HepG2 (cell line): ENCODE results near the gene TNNT3. TPM values are rescaled to one million over a fixed set of nuclear protein-coding genes. Genes with fewer than 3 reads are reported as not detected.

Experiments
- ATAC-seq: fragments of 200-7000 bp; cut with Tn5 transposase; 3 replicates; pipeline ENCODE4 v1.9.1; 2020; ENCODE audit warnings: mild to moderate bottlenecking, moderate library complexity
- BruUV-seq: library from RNA; stranded (reverse); fragments of 400-500 nt; replicated peaks from 2 replicates; lab custom pipeline; 2021; lab: Mats Ljungman, UMichigan
- CTCF ChIA-PET: fragments of 300-600 bp; formaldehyde crosslinking; extraction: SDS; loops from one replicate; lab custom pipeline; 2021; ENCODE audit warnings: low total read pairs, inconsistent platforms, low intra/inter-chr PET ratio; lab: Yijun Ruan, JAX
- POLR2A ChIA-PET: fragments of 350-600 bp; sonication (Branson Sonifier 250); formaldehyde crosslinking; loops from one replicate; lab custom pipeline; 2020; ENCODE audit warnings: antibody characterized with exemption, inconsistent platforms; lab: Yijun Ruan, JAX
- DNase-seq: peaks from one replicate; pipeline ENCODE4 v3.0.0-alpha.2; 2015; ENCODE audit warnings: low spot score
- FAIRE-seq: peaks from 3 replicates; lab custom pipeline; 2011; peaks lifted over from hg19 to GRCh38; lab: Jason Lieb, UNC
- H2AFZ ChIP-seq: one replicate; pipeline ENCODE4 v1.6.1; 2011; ENCODE audit warnings: low read length, inconsistent platforms
- H3K27ac ChIP-seq: fragments of 300-600 bp; 3 replicates; pipeline ENCODE4 v1.8.0; 2011; ENCODE audit warnings: mixed run types, mild to moderate bottlenecking, mixed read lengths, low read length, inconsistent platforms; ENCODE audit not compliant: insufficient read depth; ENCODE audit errors: extremely low read length
- H3K27me3 ChIP-seq, 2 experiments: fragments of 200-600 bp in 1 of 2; 2 replicates in 1 of 2; 3 replicates in 1 of 2; pipeline versions ENCODE4 v1.6.0 to v1.8.0; 2011; ENCODE audit warnings: low read length in 2 of 2, mild to moderate bottlenecking in 2 of 2, moderate library complexity in 2 of 2, inconsistent platforms in 1 of 2; ENCODE audit not compliant: insufficient read depth in 2 of 2, control insufficient read depth in 1 of 2
- H3K36me3 ChIP-seq, 2 experiments: fragments of 200-600 bp in 1 of 2; replicated peaks in 1 of 2; 2 replicates in 1 of 2; 3 replicates in 1 of 2; pipeline versions ENCODE4 v1.5.1 to v1.8.0; 2011; ENCODE audit warnings: low read length in 2 of 2, inconsistent platforms in 1 of 2; ENCODE audit not compliant: insufficient read depth in 2 of 2, control insufficient read depth in 1 of 2
- H3K4me1 ChIP-seq: 2 replicates; pipeline ENCODE4 v1.5.1; 2012; ENCODE audit warnings: low read length, inconsistent platforms; ENCODE audit not compliant: insufficient read depth
- H3K4me2 ChIP-seq: 2 replicates; pipeline ENCODE4 v1.6.0; 2011; ENCODE audit warnings: low read depth, low read length, inconsistent platforms
- H3K4me3 ChIP-seq, 3 experiments: fragments of 200-600 bp in 1 of 3; sonication (generic), shearing (Covaris generic) in 1 of 3; replicated peaks in 1 of 3; 2 replicates each; pipeline ENCODE4 v1.5.1; 2011 to 2016; ENCODE audit warnings: low read length in 3 of 3, inconsistent platforms in 2 of 3, low read depth in 2 of 3, mild to moderate bottlenecking in 2 of 3, control low read depth in 1 of 3, mixed read lengths in 1 of 3; ENCODE audit not compliant: insufficient read depth in 1 of 3
- H3K79me2 ChIP-seq: one replicate; pipeline ENCODE4 v1.6.1; 2011; ENCODE audit warnings: low read length, inconsistent platforms; ENCODE audit not compliant: insufficient read depth
- H3K9ac ChIP-seq: 2 replicates; pipeline ENCODE4 v1.6.0; 2011; ENCODE audit warnings: mild to moderate bottlenecking, low read depth, low read length, inconsistent platforms; ENCODE audit not compliant: insufficient read depth
- H3K9me3 ChIP-seq: 2 replicates; pipeline ENCODE4 v1.5.1; 2012; ENCODE audit warnings: mild to moderate bottlenecking, low read length
- H4K20me1 ChIP-seq: 2 replicates; pipeline ENCODE4 v1.6.0; 2011; ENCODE audit warnings: inconsistent platforms, mild to moderate bottlenecking, low read length, moderate library complexity; ENCODE audit not compliant: insufficient read depth
- CBFB ChIP-seq: sonication (generic); formaldehyde crosslinking; IDR thresholded peaks from 2 replicates; pipeline ENCODE4 v1.4.0; 2020; ENCODE audit warnings: missing genetic modification reagents
- PATZ1 ChIP-seq: sonication (generic); formaldehyde crosslinking; IDR thresholded peaks from 2 replicates; pipeline ENCODE4 v1.4.0; 2020; ENCODE audit warnings: missing genetic modification reagents
- TBX2 ChIP-seq: sonication (generic); formaldehyde crosslinking; IDR thresholded peaks from 2 replicates; pipeline ENCODE4 v1.5.0; 2020; ENCODE audit warnings: missing genetic modification reagents, mild to moderate bottlenecking, borderline replicate concordance
- UBTF ChIP-seq: sonication (generic); formaldehyde crosslinking; IDR thresholded peaks from 2 replicates; pipeline ENCODE4 v1.4.0; 2020; ENCODE audit warnings: mild to moderate bottlenecking, missing genetic modification reagents
- ZFP1 ChIP-seq: IDR thresholded peaks from 2 replicates; pipeline ENCODE4 v1.6.1; 2016
- ZNF121 ChIP-seq: sonication (generic); formaldehyde crosslinking; IDR thresholded peaks from 2 replicates; pipeline ENCODE4 v1.5.0; 2020; ENCODE audit warnings: mild to moderate bottlenecking, missing genetic modification reagents
- ZNF138 ChIP-seq: sonication (generic); formaldehyde crosslinking; IDR thresholded peaks from 2 replicates; pipeline ENCODE4 v1.5.0; 2020; ENCODE audit warnings: mild to moderate bottlenecking, low read depth, missing genetic modification reagents
- ZNF772 ChIP-seq: sonication (generic); formaldehyde crosslinking; IDR thresholded peaks from 2 replicates; pipeline ENCODE4 v1.5.0; 2020; ENCODE audit warnings: mild to moderate bottlenecking, missing genetic modification reagents
- ZNF775 ChIP-seq: sonication (generic); formaldehyde crosslinking; IDR thresholded peaks from 2 replicates; pipeline ENCODE4 v1.4.0; 2020; ENCODE audit warnings: missing genetic modification reagents, mild to moderate bottlenecking, moderate library complexity, borderline replicate concordance
- WGBS: methylation state at CpG from one replicate; pipeline ENCODE4 v1.1.6; 2017; ENCODE audit warnings: low lambda C conversion rate; 5-methylcytosine and 5-hydroxymethylcytosine counted together
- in situ Hi-C: cut with HindIII; loops from 2 replicates; pipeline ENCODE4 v1.10.0; 2017; ENCODE audit warnings: low pct_unique_long_range_greater_than_20kb; ENCODE audit not compliant: extremely low pct_ligation_motif_present
- intact Hi-C: fragments of 100-400 bp; cut with micrococcal nuclease; formaldehyde crosslinking; loops from one replicate; pipeline ENCODE4 v1.10.0; 2022; ENCODE audit not compliant: unreplicated experiment
- polyA plus RNA-seq, 8 experiments: library from polyadenylated mRNA; depleted of rRNA in 3 of 8; stranded (reverse) in 7 of 8; unstranded in 1 of 8; fragments of >200 nt; fragmentation: Illumina TruSeq in 4 of 8; extraction: Trizol in 4 of 8; gene quantifications; 2 replicates each; pipeline versions ENCODE4 v1.2.1 to v1.2.3, GENCODE V29; 2011 to 2016; ENCODE audit warnings: low read depth in 4 of 8, missing spikeins in 1 of 8, mixed read lengths in 1 of 8; ENCODE audit not compliant: insufficient read depth in 1 of 8
- total RNA-seq, 5 experiments: library from RNA; depleted of rRNA; stranded (reverse); fragments of >200 nt; fragmentation: Illumina TruSeq; extraction: Trizol; gene quantifications; 2 replicates each; pipeline ENCODE4 v1.2.3, GENCODE V29; 2016; ENCODE audit warnings: low read depth in 1 of 5
- TF ChIP-seq, protein P1 (sequence below): sonication (generic); formaldehyde crosslinking; IDR thresholded peaks from 2 replicates; pipeline ENCODE4 v1.4.0; 2020; ENCODE audit warnings: mild to moderate bottlenecking, missing genetic modification reagents

Gene TNNT3
- total and polyA plus RNA-seq, 2 of the 13 experiments (the other 11 are each of a cell fraction or from before 2014, with no cell fraction given), result not detected

DNA sequence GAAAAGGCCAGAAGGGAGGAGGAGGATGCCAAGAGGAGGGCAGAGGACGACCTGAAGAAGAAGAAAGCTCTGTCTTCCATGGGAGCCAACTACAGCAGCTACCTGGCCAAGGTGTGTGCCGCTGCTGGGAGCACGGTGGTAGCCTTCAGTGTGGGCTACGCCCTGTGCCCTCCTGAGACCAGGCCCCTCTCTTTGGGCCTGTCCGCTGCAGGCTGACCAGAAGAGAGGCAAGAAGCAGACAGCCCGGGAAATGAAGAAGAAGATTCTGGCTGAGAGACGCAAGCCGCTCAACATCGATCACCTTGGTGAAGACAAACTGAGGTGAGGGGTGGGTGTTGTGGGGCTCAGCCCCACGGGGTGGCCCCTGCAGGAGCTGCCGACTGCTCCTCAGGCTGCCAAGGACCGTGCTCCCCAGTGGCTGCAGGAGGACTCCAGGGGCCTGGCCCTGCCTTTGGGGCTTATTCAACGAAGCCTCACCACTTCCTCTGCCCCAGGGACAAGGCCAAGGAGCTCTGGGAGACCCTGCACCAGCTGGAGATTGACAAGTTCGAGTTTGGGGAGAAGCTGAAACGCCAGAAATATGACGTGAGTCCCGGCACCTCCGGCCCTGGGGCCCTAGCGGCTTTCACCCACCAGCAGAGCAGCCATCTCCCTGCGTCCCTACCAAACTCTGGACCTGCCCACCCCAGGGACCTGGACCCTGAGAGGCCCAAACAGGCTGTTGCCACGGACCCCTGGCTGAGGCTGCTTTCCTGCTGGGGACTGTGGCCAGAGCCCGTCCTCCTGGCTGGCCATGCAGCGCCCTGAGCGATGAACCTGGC lies 15.0 kb downstream of the TNNT3 start:
- WGBS, result 31% methylated on average over 10 of the region's 24 CpGs
- Histone ChIP-seq H3K9ac (no peak overlapping the region), H2AFZ (no peak overlapping the region), H3K4me3 (no peak overlapping the region), H3K4me2 (no peak overlapping the region), H3K79me2 (no peaks in the 10 kb centered on the region), H3K4me1 (no peaks in the 10 kb centered on the region), H4K20me1 (no peaks in the 10 kb centered on the region), H3K27ac (no peak overlapping the region), H3K36me3 (no peaks in the 10 kb centered on the region), H3K9me3 (no peaks in the 10 kb centered on the region), H3K27me3 (peaks cover 21 to 76% of the 10 kb centered on the region in 2 experiments)
- TF ChIP-seq ZNF138 (CRISPR knock-in tag) (no peak), PATZ1 (CRISPR knock-in tag) (no peak), TBX2 (no peak), ZNF121 (CRISPR knock-in tag) (no peak), UBTF (CRISPR knock-in tag) (no peak), ZFP1 (CRISPR knock-in tag) (no peak), ZNF775 (no peak), CBFB (CRISPR knock-in tag) (no peak), ZNF772 (CRISPR knock-in tag) (no peak)
- TF ChIP-seq, protein P1, sequence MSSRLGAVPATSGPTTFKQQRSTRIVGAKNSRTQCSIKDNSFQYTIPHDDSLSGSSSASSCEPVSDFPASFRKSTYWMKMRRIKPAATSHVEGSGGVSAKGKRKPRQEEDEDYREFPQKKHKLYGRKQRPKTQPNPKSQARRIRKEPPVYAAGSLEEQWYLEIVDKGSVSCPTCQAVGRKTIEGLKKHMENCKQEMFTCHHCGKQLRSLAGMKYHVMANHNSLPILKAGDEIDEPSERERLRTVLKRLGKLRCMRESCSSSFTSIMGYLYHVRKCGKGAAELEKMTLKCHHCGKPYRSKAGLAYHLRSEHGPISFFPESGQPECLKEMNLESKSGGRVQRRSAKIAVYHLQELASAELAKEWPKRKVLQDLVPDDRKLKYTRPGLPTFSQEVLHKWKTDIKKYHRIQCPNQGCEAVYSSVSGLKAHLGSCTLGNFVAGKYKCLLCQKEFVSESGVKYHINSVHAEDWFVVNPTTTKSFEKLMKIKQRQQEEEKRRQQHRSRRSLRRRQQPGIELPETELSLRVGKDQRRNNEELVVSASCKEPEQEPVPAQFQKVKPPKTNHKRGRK (CRISPR knock-in tag), result no peak
- ChIA-PET POLR2A (no interaction called here), CTCF (no interaction called here)
- intact Hi-C loops (no loop called here), in situ Hi-C loops (no loop called here)
- ATAC-seq (no peak), DNase-seq (no peak), FAIRE-seq (no peak)
- BruUV-seq, result no TSS peak
